Thyroid gland (tissue), 4 donors: ENCODE measurements around the gene ANKFY1. TPM values are rescaled to one million over a fixed set of nuclear protein-coding genes. Genes with fewer than 3 reads are reported as not detected.

ENCODE experiments used
- DNase-seq, 2 donors: peaks; one replicate each; pipeline ENCODE4 v3.0.0-alpha.2; 2019
- H3K27ac ChIP-seq, 3 donors: fragments of 200-600 bp; sonication (generic); 1 replicate in 2 of 3; 2 replicates in 1 of 3; pipeline ENCODE4 v1.5.1; 2016 to 2019; ENCODE audit warnings: mild to moderate bottlenecking in 1 of 3, moderate library complexity in 1 of 3
- H3K27me3 ChIP-seq: fragments of 200-600 bp; sonication (generic); one replicate; pipeline ENCODE4 v1.5.1; 2019
- H3K36me3 ChIP-seq, 2 donors: fragments of 200-600 bp; sonication (generic); one replicate each; pipeline ENCODE4 v1.5.1; 2016 to 2019
- H3K4me1 ChIP-seq, 2 donors: fragments of 200-600 bp; sonication (generic); one replicate each; pipeline ENCODE4 v1.5.1; 2017 to 2019
- H3K4me3 ChIP-seq, 3 donors: fragments of 200-600 bp; sonication (generic); replicated peaks in 1 of 3; 1 replicate in 2 of 3; 2 replicates in 1 of 3; pipeline ENCODE4 v1.5.1; 2016; ENCODE audit warnings: mild to moderate bottlenecking in 1 of 3
- H3K9me3 ChIP-seq: fragments of 200-600 bp; sonication (generic); one replicate; pipeline ENCODE4 v1.5.1; 2017
- CTCF ChIP-seq, 6 experiments: fragments of 200-600 bp in 3 of 6; fragments of 450-650 bp in 3 of 6; sonication (generic) in 3 of 6; IDR thresholded peaks; one replicate each; pipeline ENCODE4 v1.5.1; 2016 to 2019; ENCODE audit warnings: antibody characterized with exemption in 6 of 6, mild to moderate bottlenecking in 2 of 6, inconsistent platforms in 1 of 6, moderate library complexity in 1 of 6
- POLR2A ChIP-seq, 2 donors: fragments of 450-650 bp; IDR thresholded peaks; one replicate each; pipeline ENCODE4 v1.6.1; 2017; ENCODE audit warnings: antibody characterized with exemption in 2 of 2, mild to moderate bottlenecking in 2 of 2, moderate library complexity in 1 of 2
- WGBS, 2 donors: methylation state at CpG; one replicate each; pipeline ENCODE4 v1.1.5; 2017; 5-methylcytosine and 5-hydroxymethylcytosine counted together
- intact Hi-C: fragments of 100-400 bp; cut with DNase I; formaldehyde crosslinking; loops from one replicate; pipeline ENCODE4 v1.15.1; 2023
- total RNA-seq, 4 donors: library from RNA; depleted of rRNA; stranded (reverse); fragments of >200 nt; gene quantifications; one replicate each; pipeline ENCODE4 v1.2.3, GENCODE V29; 2016

Gene ANKFY1
- total RNA-seq, 4 donors from 2014 or later = 36.8 to 51.3 (median 46.3) TPM

- intact Hi-C loops = no loop called here
- 88 to 93% methylated on average over 1 of the region's 1 CpG for WGBS, 2 donors
- Histone ChIP-seq H3K4me3 (no peak overlapping the region), H3K4me1 (no peaks in the 10 kb centered on the region), H3K9me3 (no peaks in the 10 kb centered on the region), H3K27ac (no peak overlapping the region), H3K27me3 (no peaks in the 10 kb centered on the region), H3K36me3 (peaks cover 3% of the 10 kb centered on the region in 2 donors)
- TF ChIP-seq CTCF (IDR thresholded peaks at IDR 0.05) = no peak
- no peak for TF ChIP-seq POLR2A (IDR thresholded peaks at IDR 0.05)
- DNase-seq = no peak
Observed at GRCh38 chr17:4293572-4293971, 29.8 kb upstream of the ANKFY1 start.

- Histone ChIP-seq H3K4me1 (no peaks in the 10 kb centered on the region), H3K36me3 (peaks cover 3 to 6% of the 10 kb centered on the region in 2 donors), H3K27ac (no peak overlapping the region), H3K9me3 (no peaks in the 10 kb centered on the region), H3K4me3 (no peak overlapping the region), H3K27me3 (no peaks in the 10 kb centered on the region)
- intact Hi-C loops = no loop called here
- WGBS, 2 donors = 92 to 97% methylated on average over 3 of the region's 3 CpGs
- no peak for DNase-seq
- TF ChIP-seq CTCF (IDR thresholded peaks at IDR 0.05) = no peak
- no peak for TF ChIP-seq POLR2A (IDR thresholded peaks at IDR 0.05)
Observed at GRCh38 chr17:4287710-4288109, 23.9 kb upstream of the ANKFY1 start.

- Histone ChIP-seq H3K9me3 (no peaks in the 10 kb centered on the region), H3K4me3 (no peak overlapping the region), H3K36me3 (peaks cover 0 to 10% of the 10 kb centered on the region in 2 donors), H3K27ac (no peak overlapping the region), H3K4me1 (no peaks in the 10 kb centered on the region), H3K27me3 (no peaks in the 10 kb centered on the region)
- no peak for DNase-seq
- 91 to 98% methylated on average over 5 of the region's 5 CpGs for WGBS, 2 donors
- TF ChIP-seq POLR2A (IDR thresholded peaks at IDR 0.05) (no peak), CTCF (IDR thresholded peaks at IDR 0.05) (no peak)
- intact Hi-C loops = no loop called here
Observed at GRCh38 chr17:4276514-4276913, 12.7 kb upstream of the ANKFY1 start.

GRCh38 chr17:4272972-4273368, 9.2 kb upstream of the ANKFY1 start:
- peaks cover 0 to 8% of the 10 kb centered on the region in 2 donors for H3K36me3 ChIP-seq
- no peak overlapping the region for H3K4me3 ChIP-seq
- no peaks in the 10 kb centered on the region for H3K27me3 ChIP-seq
- no peaks in the 10 kb centered on the region for H3K9me3 ChIP-seq
- TF ChIP-seq POLR2A (IDR thresholded peaks at IDR 0.05) = no peak
- no peak for DNase-seq
- no peak overlapping the region for H3K27ac ChIP-seq
- H3K4me1 ChIP-seq = no peaks in the 10 kb centered on the region
- intact Hi-C loops = no loop called here
- WGBS, 2 donors = 89 to 91% methylated on average over 4 of the region's 4 CpGs

GRCh38 chr17:4272213-4272971, 8.6 kb upstream of the ANKFY1 start:
- intact Hi-C loops = no loop called here
- DNase-seq = no peak
- Histone ChIP-seq H3K4me3 (no peak overlapping the region), H3K9me3 (no peaks in the 10 kb centered on the region), H3K36me3 (peaks cover 0 to 8% of the 10 kb centered on the region in 2 donors), H3K27me3 (no peaks in the 10 kb centered on the region), H3K27ac (no peak overlapping the region), H3K4me1 (no peaks in the 10 kb centered on the region)
- 92 to 93% methylated on average over 6 of the region's 6 CpGs for WGBS, 2 donors
- no peak for TF ChIP-seq POLR2A (IDR thresholded peaks at IDR 0.05)
- TF ChIP-seq CTCF (IDR thresholded peaks at IDR 0.05) = no peak
